Vagina (tissue), 2 donors: ENCODE measurements around the gene TMTC2. TPM values are rescaled to one million over a fixed set of nuclear protein-coding genes. Genes with fewer than 3 reads are reported as not detected.

Experiments
- DNase-seq, 2 donors: peaks; one replicate each; pipeline ENCODE4 v3.0.0-alpha.2; 2017; ENCODE audit errors: extremely low spot score in 2 of 2
- H3K27ac ChIP-seq: fragments of 200-600 bp; sonication (generic); one replicate; pipeline ENCODE4 v1.5.1; 2019
- H3K27me3 ChIP-seq: fragments of 200-600 bp; sonication (generic); one replicate; pipeline ENCODE4 v1.5.1; 2019
- H3K36me3 ChIP-seq, 2 donors: fragments of 200-600 bp; sonication (generic); one replicate each; pipeline ENCODE4 v1.5.1; 2017 to 2019
- H3K4me1 ChIP-seq: fragments of 200-600 bp; sonication (generic); one replicate; pipeline ENCODE4 v1.5.1; 2019
- H3K4me3 ChIP-seq, 2 donors: fragments of 200-600 bp; sonication (generic); 1 replicate in 1 of 2; 2 replicates in 1 of 2; pipeline ENCODE4 v1.5.1; 2016 to 2019
- H3K9me3 ChIP-seq: fragments of 200-600 bp; sonication (generic); one replicate; pipeline ENCODE4 v1.5.1; 2019
- POLR2A ChIP-seq, 2 donors: fragments of 450-650 bp; IDR thresholded peaks; one replicate each; pipeline ENCODE4 v1.6.1; 2017; ENCODE audit warnings: antibody characterized with exemption in 2 of 2, mild to moderate bottlenecking in 2 of 2, moderate library complexity in 2 of 2
- POLR2AphosphoS5 ChIP-seq, 2 donors: sonication (generic); formaldehyde crosslinking; IDR thresholded peaks; one replicate each; pipeline ENCODE4 v1.9.0; 2017; ENCODE audit warnings: antibody characterized with exemption in 2 of 2, mild to moderate bottlenecking in 2 of 2, low read depth in 1 of 2; ENCODE audit not compliant: insufficient read depth in 1 of 2
- intact Hi-C: fragments of 100-400 bp; cut with DNase I; formaldehyde crosslinking; loops from one replicate; pipeline ENCODE4 v1.15.1; 2023
- total RNA-seq: library from RNA; depleted of rRNA; stranded (reverse); fragments of >200 nt; gene quantifications from one replicate; pipeline ENCODE4 v1.2.3, GENCODE V29; 2016
- TF ChIP-seq, protein P1 (sequence below), 3 experiments: fragments of 450-650 bp in 2 of 3; fragments of 200-600 bp in 1 of 3; sonication (generic) in 1 of 3; IDR thresholded peaks; one replicate each; pipeline ENCODE4 v1.5.1; 2017 to 2019; ENCODE audit warnings: antibody characterized with exemption in 3 of 3, mild to moderate bottlenecking in 2 of 3, moderate library complexity in 2 of 3

The TMTC2 gene
- total RNA-seq, 1 donor from 2014 or later = 15.5 TPM

DNA sequence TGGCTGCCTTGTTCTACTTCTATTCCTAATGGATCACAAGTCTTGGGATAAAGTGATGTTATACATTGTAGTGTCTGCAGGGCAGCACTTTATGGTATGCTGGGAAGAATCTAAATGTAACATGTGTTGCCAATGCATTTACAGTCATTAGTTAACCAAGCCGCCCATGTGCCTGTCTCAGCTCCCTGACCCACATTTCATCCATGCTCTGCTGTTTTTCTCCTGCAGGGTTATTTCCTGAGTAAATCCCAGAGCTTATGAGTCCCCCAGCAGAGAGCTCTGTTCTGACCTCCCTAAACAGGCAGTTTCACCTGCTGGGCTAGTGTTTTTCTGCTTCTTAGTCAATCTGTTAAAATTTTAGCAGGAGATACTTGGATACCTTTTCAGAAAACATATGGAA lies 4.4 kb upstream of the TMTC2 start:
- Histone ChIP-seq H3K4me3 (no peak overlapping the region), H3K9me3 (no peaks in the 10 kb centered on the region), H3K36me3 (no peaks in the 10 kb centered on the region), H3K27me3 (no peaks in the 10 kb centered on the region), H3K4me1 (peaks cover 19% of the 10 kb centered on the region), H3K27ac (no peak overlapping the region)
- no peak for DNase-seq
- TF ChIP-seq, protein P1, sequence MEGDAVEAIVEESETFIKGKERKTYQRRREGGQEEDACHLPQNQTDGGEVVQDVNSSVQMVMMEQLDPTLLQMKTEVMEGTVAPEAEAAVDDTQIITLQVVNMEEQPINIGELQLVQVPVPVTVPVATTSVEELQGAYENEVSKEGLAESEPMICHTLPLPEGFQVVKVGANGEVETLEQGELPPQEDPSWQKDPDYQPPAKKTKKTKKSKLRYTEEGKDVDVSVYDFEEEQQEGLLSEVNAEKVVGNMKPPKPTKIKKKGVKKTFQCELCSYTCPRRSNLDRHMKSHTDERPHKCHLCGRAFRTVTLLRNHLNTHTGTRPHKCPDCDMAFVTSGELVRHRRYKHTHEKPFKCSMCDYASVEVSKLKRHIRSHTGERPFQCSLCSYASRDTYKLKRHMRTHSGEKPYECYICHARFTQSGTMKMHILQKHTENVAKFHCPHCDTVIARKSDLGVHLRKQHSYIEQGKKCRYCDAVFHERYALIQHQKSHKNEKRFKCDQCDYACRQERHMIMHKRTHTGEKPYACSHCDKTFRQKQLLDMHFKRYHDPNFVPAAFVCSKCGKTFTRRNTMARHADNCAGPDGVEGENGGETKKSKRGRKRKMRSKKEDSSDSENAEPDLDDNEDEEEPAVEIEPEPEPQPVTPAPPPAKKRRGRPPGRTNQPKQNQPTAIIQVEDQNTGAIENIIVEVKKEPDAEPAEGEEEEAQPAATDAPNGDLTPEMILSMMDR (IDR thresholded peaks at IDR 0.05) = no peak
- TF ChIP-seq POLR2A (IDR thresholded peaks at IDR 0.05) (no peak), POLR2AphosphoS5 (IDR thresholded peaks at IDR 0.05; ENCODE audit: insufficient read depth in 1 of 2, low read depth in 1 of 2) (no peak)
- intact Hi-C loops = no loop called here

DNA sequence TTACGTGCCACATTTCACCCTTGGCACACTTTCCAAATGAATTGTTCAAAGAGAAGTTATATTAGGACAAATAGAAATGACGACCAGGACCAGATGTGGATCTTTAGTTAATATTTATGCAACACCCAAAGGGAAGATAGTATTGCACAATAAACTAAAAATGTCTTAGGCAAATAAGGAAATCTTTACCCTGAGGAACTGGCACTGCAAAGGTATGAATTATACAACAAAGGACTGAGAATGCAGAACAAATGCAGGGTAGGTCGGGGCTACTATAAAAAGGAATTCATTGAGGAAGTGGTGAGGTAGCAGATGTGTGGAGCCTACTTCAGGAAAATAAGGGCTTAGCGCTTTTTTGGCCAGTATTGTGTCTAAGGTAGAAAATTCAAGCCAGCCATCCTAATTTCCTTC lies 3.9 kb upstream of the TMTC2 start:
- H3K27ac ChIP-seq = no peak overlapping the region
- DNase-seq = no peak
- H3K36me3 ChIP-seq = no peaks in the 10 kb centered on the region
- H3K4me3 ChIP-seq = no peak overlapping the region
- no peaks in the 10 kb centered on the region for H3K9me3 ChIP-seq
- no peaks in the 10 kb centered on the region for H3K27me3 ChIP-seq
- H3K4me1 ChIP-seq = peaks cover 19% of the 10 kb centered on the region
- intact Hi-C loops = no loop called here
- TF ChIP-seq POLR2AphosphoS5 (IDR thresholded peaks at IDR 0.05; ENCODE audit: insufficient read depth in 1 of 2, low read depth in 1 of 2) = no peak
- no peak for TF ChIP-seq POLR2A (IDR thresholded peaks at IDR 0.05)
- TF ChIP-seq, protein P1 (IDR thresholded peaks at IDR 0.05) = no peak

- Histone ChIP-seq H3K27me3 (no peaks in the 10 kb centered on the region), H3K4me1 (peaks cover 38% of the 10 kb centered on the region), H3K27ac (peak overlapping the region; percentile 91), H3K4me3 (peak overlapping the region; percentile 66 to 69), H3K9me3 (no peaks in the 10 kb centered on the region), H3K36me3 (no peaks in the 10 kb centered on the region)
- DNase-seq = peak in 1 of 2 donors; percentile 95
- TF ChIP-seq POLR2A (IDR thresholded peaks at IDR 0.05) (no peak), POLR2AphosphoS5 (IDR thresholded peaks at IDR 0.05; ENCODE audit: insufficient read depth in 1 of 2, low read depth in 1 of 2) (peak in 1 of 2 donors; percentile 13)
- TF ChIP-seq, protein P1 (IDR thresholded peaks at IDR 0.05) = peak; percentile 75 to 92 (median 75)
- intact Hi-C loops = no loop called here
These were observed 927 bp upstream of the TMTC2 start for GRCh38 chr12:82685790-82686167.

DNA sequence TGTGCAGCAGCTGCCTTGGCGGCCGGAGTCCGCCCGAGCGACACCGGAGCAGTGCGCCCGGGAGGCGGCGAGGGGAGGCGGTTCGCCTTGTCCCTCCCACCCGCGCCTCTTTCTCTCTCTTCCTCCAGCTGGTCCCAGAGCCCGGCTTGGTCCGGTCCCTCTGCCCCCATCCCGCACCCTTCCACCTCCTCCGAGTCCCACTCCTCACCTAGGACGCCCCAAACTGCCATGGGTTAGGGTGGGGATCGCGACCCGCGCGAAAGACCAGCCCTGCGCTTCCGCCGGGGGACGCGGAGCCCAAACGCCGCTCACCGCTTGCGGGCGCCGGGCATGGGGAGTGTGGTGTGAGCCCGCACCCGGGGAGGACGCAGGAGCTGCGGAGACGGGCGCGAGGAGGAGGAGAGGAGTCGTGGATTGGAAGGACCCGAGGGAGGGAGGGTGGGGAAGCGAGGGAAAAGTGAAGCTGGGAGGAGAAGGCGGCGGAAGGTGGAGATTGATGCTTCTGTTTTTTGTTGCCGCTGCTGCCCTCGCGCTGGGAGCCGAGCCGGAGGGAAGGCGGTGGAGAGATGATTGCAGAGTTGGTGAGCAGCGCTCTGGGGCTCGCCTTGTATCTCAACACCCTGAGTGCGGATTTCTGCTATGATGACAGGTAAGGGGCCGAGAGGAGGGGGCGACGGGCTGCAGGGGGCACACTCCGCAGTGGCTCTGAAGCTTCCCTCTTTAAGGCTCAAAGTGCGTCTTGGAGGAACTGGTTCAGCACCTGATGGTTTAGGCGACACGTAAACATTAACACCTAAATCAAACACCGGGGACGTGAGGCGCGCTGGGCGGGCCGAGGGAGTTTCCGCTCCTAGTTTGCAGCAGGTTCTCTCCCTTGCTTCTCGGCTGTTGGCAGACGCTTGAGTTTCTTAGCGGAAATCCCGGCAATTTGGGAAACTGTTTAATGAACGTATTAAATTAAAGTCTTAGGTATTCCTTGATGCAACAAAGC lies 610 bp downstream of the TMTC2 start:
- Histone ChIP-seq H3K4me1 (peaks cover 35% of the 10 kb centered on the region), H3K9me3 (no peaks in the 10 kb centered on the region), H3K4me3 (peak overlapping the region; percentile 66 to 69), H3K27me3 (no peaks in the 10 kb centered on the region), H3K27ac (peak overlapping the region; percentile 91), H3K36me3 (no peaks in the 10 kb centered on the region)
- intact Hi-C loops = no loop called here
- DNase-seq = no peak
- TF ChIP-seq, protein P1 (IDR thresholded peaks at IDR 0.05) = no peak
- TF ChIP-seq POLR2AphosphoS5 (IDR thresholded peaks at IDR 0.05; ENCODE audit: insufficient read depth in 1 of 2, low read depth in 1 of 2) (peak; percentile 6 to 37), POLR2A (IDR thresholded peaks at IDR 0.05) (no peak)

- no peaks in the 10 kb centered on the region for H3K9me3 ChIP-seq
- intact Hi-C loops = no loop called here
- H3K27ac ChIP-seq = peak overlapping the region; percentile 91
- no peak for DNase-seq
- TF ChIP-seq, protein P1 (IDR thresholded peaks at IDR 0.05) = no peak
- TF ChIP-seq POLR2AphosphoS5 (IDR thresholded peaks at IDR 0.05; ENCODE audit: insufficient read depth in 1 of 2, low read depth in 1 of 2) (no peak), POLR2A (IDR thresholded peaks at IDR 0.05) (no peak)
- H3K27me3 ChIP-seq = no peaks in the 10 kb centered on the region
- peaks cover 0 to 4% of the 10 kb centered on the region in 2 donors for H3K36me3 ChIP-seq
- peaks cover 27% of the 10 kb centered on the region for H3K4me1 ChIP-seq
- H3K4me3 ChIP-seq = peak overlapping the region; percentile 66 to 69
These were observed 1.4 kb downstream of the TMTC2 start for GRCh38 chr12:82688035-82688501.
